Hematopoietic multipotent progenitor cell treated with erythropoietin and hydrocortisone succinate and interleukin-3 and kit ligand, for 4 days (in vitro differentiated cells): ENCODE measurements around the gene SLC16A1.
"Not testable (repeated sequence)": the region's sequence is repeated elsewhere in the genome, so short reads cannot be mapped to it uniquely, and the experiment has no call there.

Source experiments
- DNase-seq: peaks from one replicate; pipeline ENCODE4 v3.0.0-alpha.2; 2015

SLC16A1 gene

DNA sequence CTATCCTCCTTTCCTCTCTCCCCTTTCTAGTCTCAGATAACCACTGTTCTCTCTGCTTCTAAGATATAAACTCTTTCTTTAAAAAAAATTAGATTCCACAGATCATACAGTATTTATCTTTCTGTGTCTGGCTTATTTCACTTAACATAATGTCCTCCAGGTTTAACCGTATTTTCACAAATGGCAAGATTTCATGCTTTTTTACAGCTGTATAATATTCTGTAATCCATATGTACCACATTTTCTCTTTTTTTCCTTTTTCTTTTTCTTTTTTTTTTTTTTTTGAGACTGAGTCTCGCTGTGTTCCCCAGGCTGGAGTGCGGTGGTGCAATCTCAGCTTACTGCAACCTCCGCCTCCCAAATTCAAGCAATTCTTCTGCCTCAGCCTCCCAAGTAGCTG is 5.1 kb upstream of the SLC16A1 start:
- DNase-seq, result no peak

DNA sequence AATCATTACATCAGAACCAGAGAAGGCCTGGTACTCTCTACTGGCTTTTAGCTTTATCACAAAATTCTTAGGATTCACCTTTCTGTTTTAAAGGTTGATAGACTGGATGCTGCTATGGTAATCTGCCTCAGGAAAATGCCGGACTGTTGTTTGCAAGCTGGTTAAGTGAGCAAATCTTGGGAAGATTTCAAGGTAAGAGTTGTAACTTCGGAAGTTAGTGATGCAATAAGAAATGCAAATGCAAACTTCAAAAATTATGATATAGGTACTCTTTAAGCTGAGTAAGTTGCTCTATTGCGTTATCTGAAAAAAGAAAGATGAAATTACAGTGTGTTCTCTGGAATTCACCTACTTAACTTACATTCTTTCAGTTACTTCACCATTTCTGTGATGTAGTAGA is 4.4 kb upstream of the SLC16A1 start:
- no peak for DNase-seq

DNA sequence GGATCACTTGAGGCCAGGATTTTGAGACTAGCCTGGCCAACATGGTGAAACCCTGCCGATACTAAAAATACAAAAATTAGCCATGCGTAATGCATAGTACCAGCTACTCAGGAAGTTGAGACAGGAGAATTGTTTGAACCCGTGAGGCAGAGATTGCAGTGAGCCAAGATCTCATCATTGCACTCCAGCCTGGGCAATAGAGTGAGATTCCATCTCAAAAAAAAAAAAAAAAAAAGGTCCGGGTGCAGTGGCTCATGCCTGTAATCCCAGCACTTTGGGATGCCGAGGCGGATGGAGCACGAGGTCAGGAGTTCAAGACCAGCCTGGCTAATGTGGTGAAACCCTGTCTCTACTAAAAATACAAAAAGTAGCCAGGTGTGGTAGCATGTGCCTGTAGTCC is 2.2 kb upstream of the SLC16A1 start:
- not testable (repeated sequence) for DNase-seq

DNA sequence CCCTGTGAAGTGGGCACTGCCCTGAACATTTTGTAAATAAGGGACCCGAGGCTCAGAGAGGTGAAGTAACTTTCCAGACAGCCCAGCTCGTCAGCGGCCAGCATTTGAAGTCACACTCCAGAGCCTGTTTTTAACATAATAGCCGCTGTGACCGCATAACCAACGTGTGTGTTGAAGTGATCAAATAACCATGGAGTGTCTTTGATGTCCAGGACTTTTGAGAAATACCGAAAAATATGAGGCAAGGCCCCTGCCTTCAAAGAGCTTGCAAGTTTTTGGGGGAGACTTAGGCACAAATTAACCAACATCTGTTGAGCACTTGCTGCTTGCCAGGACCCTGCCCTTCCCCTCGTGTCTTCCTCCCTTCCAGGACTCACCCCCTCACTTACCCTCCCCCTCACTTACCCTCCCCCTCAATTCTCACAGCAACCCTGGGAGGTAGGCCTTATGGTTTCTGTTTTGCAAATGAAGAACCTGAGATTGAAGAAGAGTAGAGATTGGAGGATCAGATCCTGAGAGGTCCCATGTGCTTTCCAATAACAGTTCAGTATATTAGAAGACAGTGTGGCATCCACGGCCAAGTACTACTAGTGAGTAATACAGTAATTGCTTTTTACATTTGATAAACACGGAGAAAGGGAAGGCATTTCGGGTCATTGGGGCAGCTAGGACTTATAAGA is 1.3 kb upstream of the SLC16A1 start:
- peak; percentile 68 for DNase-seq

DNA sequence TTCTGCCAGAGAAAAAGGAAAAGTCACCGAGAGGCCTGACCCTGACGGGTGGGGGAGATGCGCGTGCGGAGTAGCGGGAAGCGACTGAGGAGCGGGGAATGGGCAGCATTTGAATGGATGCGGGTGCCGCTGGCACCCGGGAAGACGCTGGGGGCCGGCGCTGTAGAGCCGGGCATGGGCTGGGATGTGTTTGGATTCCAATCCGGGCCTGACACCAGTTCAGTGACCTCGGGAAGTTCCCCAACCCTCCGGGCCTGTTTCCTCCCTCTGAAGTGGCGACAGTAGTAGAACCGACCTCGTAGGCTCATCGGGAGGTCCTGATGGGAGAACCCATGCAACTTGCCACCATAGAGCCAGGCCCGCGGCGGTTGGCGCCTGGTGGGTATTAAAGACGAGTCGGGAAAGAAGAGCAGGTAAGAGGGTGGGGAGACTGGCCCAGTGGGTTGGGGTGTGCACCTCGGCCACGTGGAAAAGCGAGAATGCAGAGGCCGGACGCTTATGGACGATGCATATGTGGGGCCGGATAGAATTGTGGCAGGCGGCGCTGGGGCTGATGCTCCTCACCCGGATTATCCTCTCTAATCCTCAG is 642 bp upstream of the SLC16A1 start:
- no peak for DNase-seq

DNA sequence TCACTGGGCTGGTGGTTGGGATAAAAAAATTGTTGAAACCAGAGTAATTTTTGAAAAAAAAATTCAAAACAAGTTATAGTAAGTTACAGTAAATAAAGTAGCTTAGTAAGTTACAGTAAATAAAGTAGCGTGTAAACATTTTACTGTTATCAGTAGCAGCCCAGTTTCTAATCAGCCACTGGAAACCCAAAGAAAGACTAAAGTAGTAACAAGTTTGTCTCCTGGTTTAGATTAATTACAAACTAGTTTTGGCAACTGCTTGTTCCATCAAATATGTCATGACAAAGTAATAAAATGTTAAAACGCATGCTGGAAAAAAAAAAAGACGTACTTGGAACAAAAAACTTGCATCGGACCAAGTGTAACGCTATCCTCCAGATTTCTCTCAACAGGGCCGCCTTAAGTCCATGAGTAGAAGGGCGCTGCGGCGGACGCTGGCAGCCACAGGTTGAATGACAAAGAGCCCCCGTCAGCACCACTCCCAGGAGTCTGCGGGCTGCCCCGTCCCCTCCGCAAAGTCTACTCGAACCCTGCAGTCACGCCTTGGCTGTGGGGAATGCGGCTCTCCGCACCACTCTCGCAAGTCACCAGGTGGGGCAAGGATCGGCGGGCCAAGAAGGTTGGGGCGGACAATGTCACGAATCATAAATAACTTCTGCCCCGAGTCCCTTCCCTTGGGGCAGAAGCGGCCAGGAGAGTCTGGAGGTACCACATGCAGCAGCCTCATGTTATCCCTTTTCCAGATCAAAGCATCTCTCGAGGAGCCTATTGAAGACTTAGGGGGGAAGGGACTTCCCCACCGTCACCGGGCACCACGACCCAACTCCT is 837 bp downstream of the SLC16A1 start:
- DNase-seq, result peak; percentile 82

DNA sequence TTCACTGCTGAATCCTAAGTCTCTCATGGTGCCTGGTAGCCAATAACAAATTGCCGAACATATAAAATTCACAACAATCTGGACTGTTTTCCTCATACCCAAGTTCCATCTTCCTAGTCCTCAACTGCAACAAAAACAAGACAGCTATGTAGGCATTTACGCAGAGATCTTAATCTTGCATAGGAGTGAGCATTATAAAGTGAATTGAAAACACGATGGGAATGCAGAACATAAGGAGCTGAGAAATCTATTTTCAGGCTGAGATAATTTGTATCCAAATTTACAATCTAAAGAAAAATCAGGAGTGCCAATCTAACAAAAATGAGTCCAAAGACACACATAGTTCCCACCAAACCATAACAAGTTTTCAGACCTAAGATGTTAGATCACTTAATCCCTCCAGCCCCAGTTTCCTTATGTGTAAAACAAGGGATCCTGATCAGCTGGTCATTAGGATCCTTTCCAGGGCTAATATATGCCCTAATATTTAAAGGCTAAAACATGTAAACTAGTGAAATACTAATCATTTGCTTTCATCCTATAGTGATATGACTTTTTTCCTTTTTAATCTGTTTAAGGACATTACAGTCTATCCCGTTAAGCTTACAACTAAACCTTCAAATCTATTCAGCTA is 1.9 kb downstream of the SLC16A1 start:
- no peak for DNase-seq

DNA sequence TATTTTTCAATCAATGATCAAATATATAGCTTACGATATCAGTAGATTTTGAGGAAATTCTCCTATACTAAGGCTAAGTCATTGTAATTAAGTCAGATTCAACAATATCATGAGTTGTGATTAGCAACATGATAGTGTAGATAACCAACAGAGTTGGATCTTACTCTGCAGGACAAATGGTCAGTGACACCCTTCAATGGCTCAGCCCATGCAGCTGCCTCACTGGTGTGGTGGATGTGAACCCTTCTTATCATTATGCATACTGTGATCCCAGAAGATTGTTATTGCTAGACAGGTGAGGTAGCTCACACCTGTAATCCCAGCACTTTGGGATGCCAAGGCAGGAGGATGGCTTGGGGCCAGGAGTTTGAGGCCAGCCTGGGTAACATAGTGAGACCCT is 5.6 kb downstream of the SLC16A1 start:
- no peak for DNase-seq

DNA sequence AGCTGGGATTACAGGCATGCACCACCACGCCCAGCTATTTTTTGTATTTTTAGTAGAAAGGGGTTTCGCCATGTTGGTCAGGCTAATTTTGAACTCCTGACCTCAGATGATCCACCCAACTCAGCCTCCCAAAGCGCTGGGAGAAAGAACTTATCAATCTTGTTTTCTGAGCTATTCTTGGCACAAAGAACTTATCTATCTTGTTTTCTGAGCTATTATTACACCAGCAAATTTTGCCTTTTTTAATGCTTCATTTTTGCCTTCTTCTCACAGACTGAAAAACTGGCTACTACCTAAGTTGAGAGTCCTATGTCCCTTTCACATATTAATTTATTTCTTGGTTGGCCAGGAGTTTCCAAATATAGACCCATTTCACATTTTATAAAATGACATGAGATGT is 9.3 kb downstream of the SLC16A1 start:
- DNase-seq, result no peak

DNA sequence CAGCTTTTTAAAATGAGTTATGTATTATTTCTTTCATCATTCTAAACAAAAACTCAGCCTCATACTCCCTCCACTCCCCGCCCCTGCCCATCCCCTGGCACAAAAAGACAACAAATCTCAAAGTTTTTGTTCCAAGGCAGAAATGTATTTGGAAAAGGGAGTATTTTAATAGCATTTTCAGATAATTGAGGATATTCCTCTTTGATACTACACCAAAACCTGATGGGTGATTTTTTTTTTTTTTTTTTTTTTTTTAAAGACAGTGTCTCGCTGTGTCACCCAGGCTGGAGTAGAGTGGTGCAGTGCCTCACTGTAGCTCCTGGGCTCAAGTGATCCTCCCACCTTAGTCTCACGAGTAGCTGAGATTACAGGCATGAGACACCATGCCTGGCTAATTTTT is 16.2 kb downstream of the SLC16A1 start:
- DNase-seq, result no peak

DNA sequence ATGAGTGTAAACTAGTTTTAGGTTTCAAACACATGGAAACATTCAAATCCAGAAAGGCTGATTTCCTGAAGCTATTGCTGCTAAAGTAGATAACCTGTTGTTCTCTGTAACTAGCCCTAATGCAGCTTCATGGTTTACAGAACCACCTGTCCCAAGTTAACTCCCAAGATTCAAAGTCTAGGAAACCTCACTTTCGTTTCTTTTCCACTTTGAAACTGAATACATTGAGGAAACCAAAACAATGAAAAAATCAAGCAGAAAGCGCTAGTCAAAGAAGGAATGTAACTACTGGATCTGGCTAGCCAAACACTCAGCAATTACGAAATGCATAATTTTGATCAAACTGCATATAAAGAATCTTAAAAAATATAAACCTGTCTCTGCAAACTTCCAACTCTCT is 17.8 kb downstream of the SLC16A1 start:
- DNase-seq, result no peak

DNA sequence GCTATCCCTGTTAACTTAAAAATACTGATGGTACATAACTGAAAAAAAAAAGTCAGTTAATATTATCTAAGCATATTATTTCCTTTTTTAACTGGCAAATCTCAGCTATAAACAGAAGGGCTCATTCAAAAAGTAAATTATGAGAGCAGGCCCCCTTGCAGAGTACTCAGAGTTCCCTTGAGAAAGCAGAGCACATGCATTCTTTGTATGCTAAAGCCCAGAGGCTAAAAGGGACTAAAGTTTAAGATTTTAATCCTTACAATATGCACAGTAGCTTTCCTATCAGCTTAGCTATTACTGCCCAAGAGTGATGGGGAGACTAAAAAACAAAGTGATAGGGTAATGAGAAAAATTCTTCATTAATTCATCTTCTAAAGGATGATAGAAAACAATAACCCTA is 18.5 kb downstream of the SLC16A1 start:
- no peak for DNase-seq

DNA sequence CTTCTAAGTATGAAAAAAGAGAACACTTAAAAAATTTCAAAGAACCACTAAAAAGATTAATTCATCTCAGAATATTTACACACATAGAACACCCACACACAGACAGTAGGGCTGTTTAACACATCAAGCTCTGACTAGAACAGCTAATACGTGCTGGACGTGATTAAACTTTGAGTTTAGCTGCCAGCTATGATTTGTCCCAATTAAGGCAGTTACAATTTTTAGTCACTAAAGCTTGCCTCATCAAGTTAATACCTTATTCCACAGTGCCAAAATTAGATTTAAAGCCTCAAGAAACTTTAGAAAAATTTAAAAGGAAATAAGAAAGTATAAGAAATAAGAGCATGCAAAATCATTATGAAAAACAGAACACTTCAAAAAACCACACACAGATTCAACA is 18.9 kb downstream of the SLC16A1 start:
- no peak for DNase-seq

DNA sequence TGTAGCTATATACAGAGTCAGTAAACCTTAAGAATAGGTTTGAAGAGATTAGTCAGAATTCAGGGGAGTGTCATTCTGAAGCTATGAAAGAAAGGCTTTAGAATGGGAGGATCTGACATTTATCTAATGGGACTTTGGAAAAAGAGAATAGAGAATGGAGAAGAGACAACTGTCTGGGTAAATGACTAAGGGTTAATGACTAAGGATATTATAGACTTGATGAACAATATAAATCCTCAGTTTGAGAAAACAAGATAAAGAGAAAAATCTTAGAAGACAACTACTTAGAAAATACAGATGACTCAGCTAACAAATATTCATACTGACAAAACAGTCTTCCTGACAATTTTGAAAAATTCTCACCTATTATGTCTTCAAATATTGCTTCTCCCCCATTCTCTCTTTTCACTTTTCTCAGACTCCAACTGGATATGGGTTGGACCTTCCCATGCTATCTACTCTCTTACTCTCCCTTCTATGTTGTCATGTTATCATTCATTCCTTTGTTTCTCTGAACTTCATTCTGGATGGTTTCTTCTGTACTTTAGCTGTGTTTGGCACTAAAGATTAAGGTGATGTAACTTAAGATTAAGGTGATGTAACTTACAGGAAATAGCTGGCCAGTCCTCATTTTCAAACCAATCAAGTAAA is 20.4 kb downstream of the SLC16A1 start:
- DNase-seq, result peak; percentile 58

DNA sequence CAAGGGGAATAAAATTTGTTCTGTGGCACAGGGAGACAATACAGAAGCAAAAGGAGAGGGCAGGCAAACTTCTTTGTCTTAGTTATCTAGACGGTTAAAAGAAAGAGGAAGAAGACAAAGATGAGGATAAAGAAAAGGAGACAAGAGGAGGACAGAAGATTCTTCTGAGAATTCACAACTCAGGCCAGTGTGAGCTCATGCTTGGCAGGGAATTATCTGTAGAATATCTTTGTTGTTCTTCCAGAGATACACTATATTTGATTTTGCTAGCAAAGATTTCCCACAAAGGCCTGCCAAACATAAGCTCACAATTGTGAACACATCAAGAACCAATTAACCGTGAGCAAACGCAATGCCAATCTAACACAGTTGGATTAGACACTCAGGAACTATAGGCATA is 21.4 kb downstream of the SLC16A1 start:
- DNase-seq, result peak; percentile 35

DNA sequence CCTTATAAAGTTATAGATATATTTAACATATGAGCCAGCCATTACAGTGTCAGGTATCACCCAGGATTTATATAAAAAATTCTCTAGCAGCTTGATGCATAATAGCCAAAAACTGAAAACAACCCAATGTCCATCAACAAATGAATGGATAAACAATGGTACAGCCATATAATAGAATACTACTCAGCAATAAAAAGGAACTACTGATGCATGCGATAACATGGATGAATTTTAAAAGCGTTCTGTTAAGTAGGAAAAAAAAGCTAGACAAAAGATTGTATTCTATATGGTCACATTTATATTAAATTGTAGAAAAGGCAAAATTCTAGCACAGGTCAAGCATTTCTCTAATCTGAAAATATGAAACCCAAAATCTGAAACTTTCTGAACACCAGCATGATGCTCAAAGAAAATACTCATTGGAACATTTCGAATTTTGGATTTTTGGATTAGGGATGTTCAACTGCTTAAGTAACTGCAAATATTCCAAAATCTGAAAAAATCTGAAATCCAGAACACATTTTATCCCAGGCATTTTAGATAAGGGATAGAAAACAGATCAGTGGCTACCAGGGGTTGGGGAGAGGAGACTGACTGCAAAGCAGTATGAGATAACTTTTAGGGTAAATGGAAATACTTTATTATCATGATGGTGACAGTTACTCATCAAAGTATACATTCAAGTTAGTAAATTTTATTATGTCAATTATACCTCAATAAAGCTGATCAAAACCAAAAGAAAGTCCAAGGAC is 22.0 kb downstream of the SLC16A1 start:
- no peak for DNase-seq

DNA sequence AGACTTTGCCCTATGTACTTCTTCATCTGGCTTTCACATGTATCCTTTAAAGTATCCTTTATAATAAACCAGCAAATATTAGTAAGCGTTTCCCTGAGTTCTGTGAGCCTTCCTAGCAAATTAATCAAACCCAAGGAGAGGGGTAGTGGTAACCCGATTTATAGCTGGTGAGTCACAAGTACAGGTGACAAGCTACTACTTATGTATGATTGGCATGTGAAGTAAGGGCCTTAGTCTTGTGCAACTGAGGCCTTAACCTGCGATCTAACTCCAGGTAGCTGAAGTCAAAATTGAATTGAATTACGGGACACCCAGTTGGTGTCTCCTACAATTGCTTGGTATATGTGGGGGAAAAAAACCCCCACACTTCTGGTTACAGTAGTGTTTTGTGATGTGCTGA is 26.0 kb downstream of the SLC16A1 start:
- DNase-seq, result no peak

DNA sequence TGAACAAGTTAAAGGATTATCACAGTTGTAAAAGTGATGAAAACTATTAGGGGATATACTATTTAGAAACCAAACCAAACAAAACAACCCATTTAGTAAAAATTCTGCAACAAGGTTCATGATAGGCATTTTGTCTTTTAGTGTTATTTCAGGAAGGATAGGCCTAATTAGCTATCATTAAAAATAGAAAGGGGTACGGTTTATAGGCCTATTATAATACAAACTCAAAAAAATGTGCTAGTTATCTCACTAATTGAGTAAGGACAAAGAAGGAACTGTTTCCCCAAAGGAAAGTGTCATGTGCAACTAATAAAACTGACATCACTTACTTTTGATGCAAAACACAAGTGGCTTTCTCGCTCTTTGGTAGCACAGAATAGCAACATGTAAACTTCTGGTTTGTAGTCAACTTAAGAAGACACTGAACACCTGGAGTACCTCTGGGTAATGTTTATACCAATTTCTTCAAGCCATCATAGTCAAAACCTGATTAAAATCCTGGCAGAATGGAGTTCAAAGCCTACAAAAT is 28.5 kb downstream of the SLC16A1 start:
- DNase-seq, result no peak

DNA sequence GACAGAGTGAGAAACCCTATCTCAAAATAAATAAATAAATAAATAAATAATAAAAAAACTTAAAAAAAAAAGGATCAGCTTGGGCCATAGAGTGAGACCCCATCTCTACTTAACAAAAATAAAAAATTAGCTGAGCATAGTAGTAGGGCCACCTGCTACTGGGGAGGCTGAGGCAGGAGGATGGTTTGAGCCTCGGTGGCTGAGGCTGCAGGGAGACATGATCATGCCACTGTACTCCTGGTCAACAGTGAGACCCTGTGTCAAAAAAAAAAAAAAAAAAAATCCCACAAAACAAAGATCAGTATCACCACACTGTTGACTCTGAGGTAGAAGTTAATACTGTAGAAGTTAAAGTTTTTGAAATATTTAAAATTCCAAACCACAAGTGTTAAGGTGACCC is 29.1 kb downstream of the SLC16A1 start:
- DNase-seq, result no peak

DNA sequence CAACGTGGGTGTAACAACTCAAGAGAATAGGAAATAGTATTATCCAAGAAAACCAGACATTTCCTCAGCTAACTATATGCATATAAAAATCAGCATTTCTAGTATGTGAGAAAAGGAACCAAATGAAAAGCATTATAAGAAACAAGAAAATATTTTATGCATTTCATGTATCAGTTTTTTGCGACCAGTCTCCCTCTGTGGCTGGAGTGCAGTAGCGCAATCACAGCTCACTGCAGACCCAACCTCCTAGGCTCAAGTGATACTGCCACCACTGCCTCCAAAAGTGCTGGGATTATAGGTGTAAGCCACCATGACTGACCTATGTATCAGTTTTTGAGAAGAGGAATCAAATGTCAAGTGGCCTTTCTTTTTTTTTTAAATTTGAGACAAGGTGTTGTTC is 31.0 kb downstream of the SLC16A1 start:
- DNase-seq, result peak; percentile 32

DNA sequence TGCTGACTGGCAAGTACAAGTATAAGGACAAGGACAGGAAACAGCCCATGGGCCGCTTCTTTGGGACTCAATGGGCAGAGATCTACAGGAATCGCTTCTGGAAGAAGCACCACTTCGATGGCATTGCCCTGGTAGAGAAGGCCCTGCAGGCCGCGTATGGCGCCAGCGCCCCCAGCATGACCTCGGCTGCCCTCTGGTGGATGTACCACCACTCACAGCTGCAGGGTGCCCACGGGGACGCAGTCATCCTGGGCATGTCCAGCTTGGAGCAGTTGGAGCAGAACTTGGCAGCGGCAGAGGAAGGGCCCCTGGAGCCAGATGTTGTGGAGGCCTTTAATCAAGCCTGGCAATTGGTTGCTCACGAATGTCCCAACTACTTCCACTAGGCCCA is 32.0 kb downstream of the SLC16A1 start:
- DNase-seq, result no peak
